MM.1S (cell line): Measurements from ENCODE around the gene OSBPL2.

Source experiments
- DNase-seq: peaks from one replicate; pipeline ENCODE4 v3.0.0-alpha.2; 2015
- H2AFZ ChIP-seq: fragments of 300-600 bp; sonication (generic); 2 replicates; pipeline ENCODE4 v1.6.0; 2016; ENCODE audit warnings: antibody characterized with exemption, low read length
- H3F3A ChIP-seq: fragments of 300-600 bp; sonication (generic); 2 replicates; pipeline ENCODE4 v1.6.1; 2016; ENCODE audit warnings: mild to moderate bottlenecking, antibody characterized with exemption, low read length, moderate library complexity, mixed read lengths; ENCODE audit not compliant: insufficient read depth
- H3K27ac ChIP-seq: fragments of 300-600 bp; sonication (generic); 2 replicates; pipeline ENCODE4 v1.5.1; 2016; ENCODE audit warnings: mild to moderate bottlenecking, low read length
- H3K27me3 ChIP-seq: fragments of 300-600 bp; sonication (generic); replicated peaks from 2 replicates; pipeline ENCODE4 v1.6.0; 2016; ENCODE audit warnings: low read length; ENCODE audit not compliant: insufficient read depth
- H3K36me3 ChIP-seq: fragments of 300-600 bp; sonication (generic); replicated peaks from 2 replicates; pipeline ENCODE4 v1.6.1; 2016; ENCODE audit warnings: mild to moderate bottlenecking, low read length, mixed read lengths; ENCODE audit not compliant: insufficient read depth
- H3K4me1 ChIP-seq: fragments of 300-600 bp; sonication (generic); 2 replicates; pipeline ENCODE4 v1.6.1; 2016; ENCODE audit warnings: low read length, mixed read lengths
- H3K4me2 ChIP-seq: fragments of 300-600 bp; sonication (generic); 2 replicates; pipeline ENCODE4 v1.6.0; 2016; ENCODE audit warnings: low read depth, low read length
- H3K4me3 ChIP-seq: fragments of 300-600 bp; sonication (generic); 2 replicates; pipeline ENCODE4 v1.5.1; 2016; ENCODE audit warnings: low read length, mixed read lengths
- H3K79me2 ChIP-seq: fragments of 300-600 bp; sonication (generic); 2 replicates; pipeline ENCODE4 v1.6.1; 2016; ENCODE audit warnings: mixed run types, low read length, mixed read lengths
- H3K9ac ChIP-seq: fragments of 300-600 bp; sonication (generic); 2 replicates; pipeline ENCODE4 v1.6.1; 2016; ENCODE audit warnings: low read length, mixed read lengths
- H3K9me2 ChIP-seq: fragments of 300-600 bp; sonication (generic); replicated peaks from 2 replicates; pipeline ENCODE4 v1.6.1; 2016; ENCODE audit warnings: mild to moderate bottlenecking, low read length, mixed read lengths; ENCODE audit not compliant: insufficient read depth
- H3K9me3 ChIP-seq: fragments of 300-600 bp; sonication (generic); replicated peaks from 2 replicates; pipeline ENCODE4 v1.6.1; 2016; ENCODE audit warnings: mild to moderate bottlenecking, low read length, mixed read lengths; ENCODE audit not compliant: insufficient read depth
- H4K20me1 ChIP-seq: fragments of 300-600 bp; sonication (generic); 2 replicates; pipeline ENCODE4 v1.6.1; 2016; ENCODE audit warnings: mild to moderate bottlenecking, low read length, moderate library complexity, mixed read lengths; ENCODE audit not compliant: insufficient read depth
- EZH2 ChIP-seq: fragments of 300-600 bp; sonication (generic); optimal IDR thresholded peaks from 2 replicates; pipeline ENCODE3; 2017; ENCODE audit warnings: low read depth, mild to moderate bottlenecking, antibody characterized with exemption, low read length, mixed read lengths
- EZH2phosphoT487 ChIP-seq: fragments of 300-600 bp; sonication (generic); IDR thresholded peaks from 2 replicates; pipeline ENCODE4 v1.6.1; 2018; ENCODE audit warnings: antibody characterized with exemption, low read length
- TF ChIP-seq, protein P1 (sequence below): fragments of 300-600 bp; sonication (generic); IDR thresholded peaks from 2 replicates; pipeline ENCODE4 v1.5.1; 2016; ENCODE audit warnings: antibody characterized with exemption, low read length, mixed read lengths

The OSBPL2 gene

DNA sequence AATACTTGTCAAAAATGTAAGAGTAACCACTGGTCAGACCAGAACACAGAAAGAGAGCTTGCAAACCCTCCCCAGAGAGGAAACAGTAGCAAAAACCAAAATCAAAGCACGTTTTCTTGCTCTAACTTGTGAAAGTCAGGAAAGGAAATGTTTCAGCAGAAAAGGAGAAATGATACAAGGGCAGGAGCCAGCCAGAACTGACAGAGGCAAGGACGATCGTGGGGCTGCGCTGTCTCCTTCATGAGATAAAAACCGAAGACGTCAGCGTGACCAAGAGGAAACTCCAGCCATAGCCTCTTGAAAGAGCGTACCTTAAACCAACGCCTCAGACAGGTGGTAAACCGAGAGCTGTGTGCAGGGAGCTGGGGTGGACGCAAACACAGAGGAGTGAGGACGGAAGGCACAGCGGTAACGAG is 101.3 kb downstream of the OSBPL2 start:
- Histone ChIP-seq H3K27ac (peak overlapping the region; percentile 100), H3K9ac (peak overlapping the region; percentile 96), H3K27me3 (no peaks in the 10 kb centered on the region), H3K4me3 (peak overlapping the region; percentile 61), H3K9me3 (no peaks in the 10 kb centered on the region), H4K20me1 (no peaks in the 10 kb centered on the region), H3K9me2 (no peaks in the 10 kb centered on the region), H3K4me1 (peaks cover 38% of the 10 kb centered on the region), H3K36me3 (no peaks in the 10 kb centered on the region), H3K4me2 (peak overlapping the region; percentile 74), H3F3A (peaks cover 48% of the 10 kb centered on the region), H3K79me2 (peaks cover 11% of the 10 kb centered on the region), H2AFZ (no peak overlapping the region)
- peak; percentile 93 for DNase-seq
- no peak for TF ChIP-seq EZH2phosphoT487
- TF ChIP-seq, protein P1, sequence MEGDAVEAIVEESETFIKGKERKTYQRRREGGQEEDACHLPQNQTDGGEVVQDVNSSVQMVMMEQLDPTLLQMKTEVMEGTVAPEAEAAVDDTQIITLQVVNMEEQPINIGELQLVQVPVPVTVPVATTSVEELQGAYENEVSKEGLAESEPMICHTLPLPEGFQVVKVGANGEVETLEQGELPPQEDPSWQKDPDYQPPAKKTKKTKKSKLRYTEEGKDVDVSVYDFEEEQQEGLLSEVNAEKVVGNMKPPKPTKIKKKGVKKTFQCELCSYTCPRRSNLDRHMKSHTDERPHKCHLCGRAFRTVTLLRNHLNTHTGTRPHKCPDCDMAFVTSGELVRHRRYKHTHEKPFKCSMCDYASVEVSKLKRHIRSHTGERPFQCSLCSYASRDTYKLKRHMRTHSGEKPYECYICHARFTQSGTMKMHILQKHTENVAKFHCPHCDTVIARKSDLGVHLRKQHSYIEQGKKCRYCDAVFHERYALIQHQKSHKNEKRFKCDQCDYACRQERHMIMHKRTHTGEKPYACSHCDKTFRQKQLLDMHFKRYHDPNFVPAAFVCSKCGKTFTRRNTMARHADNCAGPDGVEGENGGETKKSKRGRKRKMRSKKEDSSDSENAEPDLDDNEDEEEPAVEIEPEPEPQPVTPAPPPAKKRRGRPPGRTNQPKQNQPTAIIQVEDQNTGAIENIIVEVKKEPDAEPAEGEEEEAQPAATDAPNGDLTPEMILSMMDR: no peak
- TF ChIP-seq EZH2: no peak

DNA sequence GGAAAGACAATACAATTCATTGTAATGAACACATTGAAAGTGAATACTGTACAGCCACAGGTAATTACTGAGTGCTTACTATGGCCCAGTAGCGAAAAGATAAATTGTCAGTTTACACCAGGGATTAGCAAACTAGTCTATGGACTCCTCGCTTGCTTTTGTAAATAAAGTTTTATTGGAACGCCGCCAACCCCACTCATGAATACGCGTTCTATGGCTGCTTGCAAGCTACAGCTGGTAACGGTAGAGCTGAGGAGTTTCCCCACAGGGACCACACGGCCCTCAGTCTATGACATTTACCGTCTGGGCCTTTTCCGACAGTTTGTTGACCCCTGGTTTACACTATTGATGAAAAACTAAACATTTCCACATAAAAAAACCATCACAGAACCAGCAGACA is 104.6 kb downstream of the OSBPL2 start:
- no peak overlapping the region for H3K4me2 ChIP-seq
- no peaks in the 10 kb centered on the region; the same call in 1 of the 2 replicates for H3K36me3 ChIP-seq
- no peak for DNase-seq
- peaks cover 5% of the 10 kb centered on the region; the same call in 1 of the 2 replicates for H3K79me2 ChIP-seq
- no peaks in the 10 kb centered on the region for H3K9me2 ChIP-seq
- H2AFZ ChIP-seq: no peak overlapping the region
- TF ChIP-seq EZH2 (no peak), EZH2phosphoT487 (no peak)
- TF ChIP-seq, protein P1: no peak
- H3K27me3 ChIP-seq: no peaks in the 10 kb centered on the region
- no peaks in the 10 kb centered on the region for H4K20me1 ChIP-seq
- H3F3A ChIP-seq: peaks cover 37% of the 10 kb centered on the region
- H3K9me3 ChIP-seq: no peaks in the 10 kb centered on the region
- no peak overlapping the region for H3K27ac ChIP-seq
- no peak overlapping the region for H3K4me3 ChIP-seq
- no peak overlapping the region for H3K9ac ChIP-seq
- H3K4me1 ChIP-seq: peaks cover 22% of the 10 kb centered on the region

DNA sequence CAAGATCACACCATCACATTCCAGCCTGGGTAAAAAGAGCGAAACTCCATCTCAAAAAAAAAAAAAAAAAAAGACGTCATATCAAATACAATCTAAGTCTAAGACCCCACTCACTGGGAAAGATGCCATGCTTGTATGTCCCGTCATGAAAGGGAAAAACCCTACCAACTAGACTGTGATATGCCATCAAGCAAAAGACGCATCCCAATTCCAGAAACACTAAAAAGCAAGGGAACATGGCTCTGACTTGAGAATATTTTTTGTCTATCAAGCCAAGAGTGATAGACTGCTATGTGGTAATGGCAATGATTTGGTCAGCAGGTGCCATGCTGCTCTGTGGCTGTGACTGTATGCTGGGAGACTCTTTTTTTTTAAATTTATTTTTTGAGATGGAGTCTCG is 105.8 kb downstream of the OSBPL2 start:
- H2AFZ ChIP-seq: no peak overlapping the region
- TF ChIP-seq, protein P1: no peak
- TF ChIP-seq EZH2phosphoT487: no peak
- TF ChIP-seq EZH2: no peak
- H3K27ac ChIP-seq: no peak overlapping the region
- no peaks in the 10 kb centered on the region for H3K27me3 ChIP-seq
- H3K4me1 ChIP-seq: peaks cover 10% of the 10 kb centered on the region
- H3K4me2 ChIP-seq: no peak overlapping the region
- no peak for DNase-seq
- no peaks in the 10 kb centered on the region for H4K20me1 ChIP-seq
- H3K9me3 ChIP-seq: no peaks in the 10 kb centered on the region
- no peaks in the 10 kb centered on the region for H3K9me2 ChIP-seq
- peaks cover 5% of the 10 kb centered on the region; the same call in 1 of the 2 replicates for H3K79me2 ChIP-seq
- H3K36me3 ChIP-seq: no peaks in the 10 kb centered on the region; the same call in 1 of the 2 replicates
- H3K4me3 ChIP-seq: no peak overlapping the region
- H3K9ac ChIP-seq: no peak overlapping the region
- peaks cover 25% of the 10 kb centered on the region for H3F3A ChIP-seq
